Measurements from ENCODE around the gene EXOC6B.
"Not testable (repeated sequence)": the region's sequence is repeated elsewhere in the genome, so short reads cannot be mapped to it uniquely, and the experiment has no call there.

Gene EXOC6B

DNA sequence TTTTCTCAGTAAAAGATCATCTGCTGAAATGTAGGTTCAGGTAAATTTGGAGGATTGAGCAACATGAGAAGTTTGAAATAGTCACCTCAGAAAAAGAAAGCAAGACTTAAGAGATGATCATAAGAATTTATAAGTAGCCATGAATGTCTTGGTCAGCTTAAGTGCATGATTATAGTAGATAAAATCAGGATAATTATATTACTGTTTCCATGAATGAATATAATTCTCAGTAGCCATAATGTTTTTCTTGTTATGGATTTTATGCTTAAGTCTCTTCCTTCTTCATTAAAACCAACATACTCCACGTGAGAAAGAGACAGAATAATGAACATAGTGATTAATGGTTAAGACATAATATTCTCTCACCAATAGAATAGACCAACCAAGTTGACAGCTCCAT, 223.7 kb downstream of the EXOC6B start:
- TF ChIP-seq, protein P1, sequence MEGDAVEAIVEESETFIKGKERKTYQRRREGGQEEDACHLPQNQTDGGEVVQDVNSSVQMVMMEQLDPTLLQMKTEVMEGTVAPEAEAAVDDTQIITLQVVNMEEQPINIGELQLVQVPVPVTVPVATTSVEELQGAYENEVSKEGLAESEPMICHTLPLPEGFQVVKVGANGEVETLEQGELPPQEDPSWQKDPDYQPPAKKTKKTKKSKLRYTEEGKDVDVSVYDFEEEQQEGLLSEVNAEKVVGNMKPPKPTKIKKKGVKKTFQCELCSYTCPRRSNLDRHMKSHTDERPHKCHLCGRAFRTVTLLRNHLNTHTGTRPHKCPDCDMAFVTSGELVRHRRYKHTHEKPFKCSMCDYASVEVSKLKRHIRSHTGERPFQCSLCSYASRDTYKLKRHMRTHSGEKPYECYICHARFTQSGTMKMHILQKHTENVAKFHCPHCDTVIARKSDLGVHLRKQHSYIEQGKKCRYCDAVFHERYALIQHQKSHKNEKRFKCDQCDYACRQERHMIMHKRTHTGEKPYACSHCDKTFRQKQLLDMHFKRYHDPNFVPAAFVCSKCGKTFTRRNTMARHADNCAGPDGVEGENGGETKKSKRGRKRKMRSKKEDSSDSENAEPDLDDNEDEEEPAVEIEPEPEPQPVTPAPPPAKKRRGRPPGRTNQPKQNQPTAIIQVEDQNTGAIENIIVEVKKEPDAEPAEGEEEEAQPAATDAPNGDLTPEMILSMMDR (IDR thresholded peaks at IDR 0.05; ENCODE audit: low read depth, low read length) = no peak
- no peak overlapping the region for H3K4me3 ChIP-seq (ENCODE audit: low read depth, low read length)

DNA sequence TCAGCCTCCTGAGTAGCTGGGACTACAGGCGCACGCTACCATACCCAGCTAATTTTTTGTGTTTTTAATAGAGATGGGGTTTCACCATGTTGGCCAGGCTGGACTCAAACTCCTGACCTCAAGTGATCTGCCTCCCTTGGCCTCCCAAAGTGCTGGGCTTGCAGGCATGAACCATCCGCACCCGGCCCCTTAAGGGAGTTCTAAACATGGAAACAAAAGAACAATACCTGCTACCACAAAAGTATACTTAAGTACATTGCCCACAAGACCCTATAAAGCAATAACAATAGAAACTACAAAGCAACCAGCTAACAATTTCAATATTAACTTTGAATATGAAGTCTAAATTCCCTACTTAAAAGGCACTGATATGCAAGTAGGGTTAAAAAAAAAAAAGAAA, 242.0 kb downstream of the EXOC6B start:
- H3K4me3 ChIP-seq (ENCODE audit: low read depth, low read length) = not testable (repeated sequence)

DNA sequence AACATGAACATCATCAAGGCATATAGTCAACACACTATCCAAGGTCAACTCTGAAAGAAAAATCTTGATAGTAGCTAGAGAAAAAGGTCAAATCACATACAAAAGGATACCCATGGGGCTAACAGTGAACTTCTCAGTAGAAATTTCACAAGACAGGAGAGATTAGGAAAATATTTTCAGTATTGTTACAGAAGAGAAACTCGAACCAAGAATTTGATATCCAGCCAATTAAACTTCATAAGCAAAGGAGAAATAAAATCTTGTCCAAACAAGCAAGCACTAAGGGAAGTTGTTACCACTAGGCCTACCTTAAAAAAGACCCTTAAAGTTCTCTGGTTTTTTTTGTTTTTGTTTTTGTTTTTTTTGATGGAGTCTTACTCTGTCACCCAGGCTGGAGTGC, 242.5 kb downstream of the EXOC6B start:
- H3K4me3 ChIP-seq (ENCODE audit: low read depth, low read length) = no peak overlapping the region
- TF ChIP-seq, protein P1 (IDR thresholded peaks at IDR 0.05; ENCODE audit: low read depth, low read length) = no peak

DNA sequence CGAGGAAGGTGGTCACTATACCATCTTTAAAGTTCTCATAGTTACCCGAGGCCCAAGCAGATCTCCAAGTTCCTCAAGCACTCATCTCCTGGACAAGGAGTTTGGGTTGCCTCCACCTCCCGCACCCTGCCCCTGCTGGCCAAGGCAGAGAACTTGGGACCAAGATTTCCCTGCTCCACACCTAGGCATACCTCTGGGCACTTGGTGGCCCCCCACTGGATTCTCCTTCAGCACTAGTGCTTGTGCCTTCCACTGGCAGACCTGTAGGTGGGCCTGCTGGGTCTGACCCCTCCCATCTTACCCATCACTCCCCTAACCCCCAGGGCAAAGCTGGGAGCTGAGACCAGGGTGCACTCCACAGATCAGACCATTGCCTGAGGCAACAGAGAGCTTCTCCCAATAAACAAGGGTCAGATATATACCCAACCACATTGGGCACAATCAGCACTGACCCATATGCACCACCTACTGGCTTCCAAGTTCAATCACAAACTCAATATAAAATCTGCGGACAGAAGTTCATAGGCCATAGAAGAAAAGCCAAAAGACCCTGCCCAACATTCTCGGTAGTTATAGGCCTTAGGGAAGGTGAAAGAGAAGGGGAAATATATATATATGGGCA, 244.2 kb downstream of the EXOC6B start:
- TF ChIP-seq, protein P1 (IDR thresholded peaks at IDR 0.05; ENCODE audit: low read depth, low read length) = no peak
- H3K4me3 ChIP-seq (ENCODE audit: low read depth, low read length) = no peak overlapping the region

DNA sequence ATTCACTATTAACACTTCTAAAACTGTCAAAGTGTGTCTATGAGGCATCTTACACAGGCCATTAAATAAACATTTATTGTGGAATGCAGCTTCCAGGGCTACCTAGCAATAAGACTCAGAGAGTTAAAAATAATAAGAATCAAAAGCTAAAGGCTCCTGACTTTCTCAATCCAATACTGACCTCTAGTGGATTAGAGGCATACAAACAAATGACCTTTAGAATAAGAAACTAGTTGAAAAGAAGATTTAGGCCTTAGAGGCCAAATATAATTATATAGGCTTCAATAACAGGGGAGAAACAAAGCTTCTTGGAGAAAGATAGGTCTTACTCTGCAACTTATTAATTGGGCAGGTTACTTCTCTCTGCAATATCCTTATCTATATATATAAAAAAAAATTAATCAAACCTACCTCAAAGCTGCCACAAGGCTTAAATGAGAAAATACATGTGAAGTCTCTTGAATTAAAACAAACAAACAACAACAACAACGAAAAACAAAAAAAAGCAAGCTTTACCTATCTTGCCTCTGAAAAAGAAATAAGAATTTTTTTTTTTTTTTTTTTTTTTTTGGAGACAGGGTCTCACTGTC, 246.1 kb downstream of the EXOC6B start:
- no peak overlapping the region for H3K4me3 ChIP-seq (ENCODE audit: low read depth, low read length)
- TF ChIP-seq, protein P1 (IDR thresholded peaks at IDR 0.05; ENCODE audit: low read depth, low read length) = peak; percentile 24; the same call in 1 of the 2 replicates

DNA sequence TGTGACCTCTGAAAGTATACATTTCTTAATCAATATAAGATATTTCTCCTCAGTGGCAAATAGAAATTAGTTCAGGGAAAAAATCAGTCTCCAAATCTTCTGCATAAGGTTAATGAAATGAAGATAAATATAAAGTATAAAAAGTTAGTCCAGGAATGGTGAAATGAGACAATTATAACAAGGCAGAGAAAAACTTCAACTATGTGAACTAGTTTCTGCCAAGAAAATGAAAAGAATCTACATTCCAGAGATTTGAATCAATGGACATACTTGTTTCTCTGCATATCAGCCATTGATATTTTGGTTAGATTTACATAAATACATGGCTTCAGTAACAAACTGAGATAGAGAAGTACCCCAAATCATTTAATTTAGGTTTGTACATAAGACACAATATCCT, 249.0 kb downstream of the EXOC6B start:
- no peak overlapping the region for H3K4me3 ChIP-seq (ENCODE audit: low read depth, low read length)
- TF ChIP-seq, protein P1 (IDR thresholded peaks at IDR 0.05; ENCODE audit: low read depth, low read length) = no peak

DNA sequence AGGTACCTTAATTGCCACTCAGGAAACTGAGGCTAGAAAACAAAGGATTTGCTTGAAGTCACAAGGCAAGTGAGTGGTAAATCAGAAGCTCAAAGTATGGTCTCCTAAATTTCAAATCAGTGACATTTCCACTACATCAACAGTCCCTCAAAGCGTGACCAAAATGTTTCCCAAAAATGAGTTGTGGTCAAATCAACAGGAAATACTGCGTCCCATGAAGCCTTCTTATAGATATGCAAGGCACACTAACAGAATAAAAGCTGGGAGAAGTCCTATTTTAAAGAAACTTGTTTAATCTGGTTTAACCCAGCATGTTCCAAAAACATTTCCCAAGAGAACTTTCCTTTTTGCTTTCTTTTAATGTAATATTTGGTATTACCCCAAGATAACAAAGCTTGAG, 249.4 kb downstream of the EXOC6B start:
- TF ChIP-seq, protein P1 (IDR thresholded peaks at IDR 0.05; ENCODE audit: low read depth, low read length) = no peak
- no peak overlapping the region for H3K4me3 ChIP-seq (ENCODE audit: low read depth, low read length)

DNA sequence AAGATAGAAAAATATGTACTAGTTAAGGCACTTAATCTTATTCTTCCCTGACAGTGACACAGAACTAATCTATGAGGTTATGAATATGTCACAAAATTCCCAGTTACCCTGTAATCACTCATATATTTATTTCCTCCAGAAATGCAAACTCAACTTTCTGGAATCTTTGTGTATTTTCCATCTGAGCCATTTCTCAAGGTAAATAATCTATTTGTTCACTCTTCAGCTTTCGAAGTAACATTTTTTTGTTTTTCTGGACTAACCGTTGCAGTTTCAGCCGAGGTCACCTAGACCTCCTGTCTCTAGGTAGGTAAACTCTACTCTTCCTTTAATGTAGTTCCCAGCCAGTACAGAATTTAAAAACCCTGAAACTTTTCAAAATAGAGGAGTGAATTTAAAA, 250.9 kb downstream of the EXOC6B start:
- TF ChIP-seq, protein P1 (IDR thresholded peaks at IDR 0.05; ENCODE audit: low read depth, low read length) = no peak

More for the DNA sequence above, 250.9 kb downstream of the EXOC6B start:
- no peak overlapping the region for H3K4me3 ChIP-seq (ENCODE audit: low read depth, low read length)

Data from WI38 (cell line).